Measurements from ENCODE around the gene PPOX.

Gene PPOX

DNA sequence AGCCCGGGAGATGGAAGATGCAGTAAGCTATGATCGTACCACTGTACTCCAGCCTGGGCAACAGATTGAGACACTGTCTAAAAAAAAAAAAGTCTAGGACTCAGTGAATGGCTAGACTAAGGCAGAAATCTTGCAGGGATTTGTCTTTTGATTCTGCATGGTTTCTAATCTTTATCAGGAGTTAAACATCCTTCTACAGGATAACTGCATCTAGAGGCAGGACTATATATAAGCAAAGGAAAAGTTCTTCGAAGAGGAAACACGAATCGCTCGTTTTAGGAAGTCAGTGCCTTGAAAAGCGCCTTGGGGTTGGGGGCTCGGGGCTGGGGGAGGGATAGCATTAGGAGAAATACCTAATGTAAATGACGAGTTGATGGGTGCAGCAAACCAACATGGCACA lies 13.1 kb upstream of the PPOX start:
- FAIRE-seq (no peak), DNase-seq (ENCODE audit: low spot score) (no peak)

DNA sequence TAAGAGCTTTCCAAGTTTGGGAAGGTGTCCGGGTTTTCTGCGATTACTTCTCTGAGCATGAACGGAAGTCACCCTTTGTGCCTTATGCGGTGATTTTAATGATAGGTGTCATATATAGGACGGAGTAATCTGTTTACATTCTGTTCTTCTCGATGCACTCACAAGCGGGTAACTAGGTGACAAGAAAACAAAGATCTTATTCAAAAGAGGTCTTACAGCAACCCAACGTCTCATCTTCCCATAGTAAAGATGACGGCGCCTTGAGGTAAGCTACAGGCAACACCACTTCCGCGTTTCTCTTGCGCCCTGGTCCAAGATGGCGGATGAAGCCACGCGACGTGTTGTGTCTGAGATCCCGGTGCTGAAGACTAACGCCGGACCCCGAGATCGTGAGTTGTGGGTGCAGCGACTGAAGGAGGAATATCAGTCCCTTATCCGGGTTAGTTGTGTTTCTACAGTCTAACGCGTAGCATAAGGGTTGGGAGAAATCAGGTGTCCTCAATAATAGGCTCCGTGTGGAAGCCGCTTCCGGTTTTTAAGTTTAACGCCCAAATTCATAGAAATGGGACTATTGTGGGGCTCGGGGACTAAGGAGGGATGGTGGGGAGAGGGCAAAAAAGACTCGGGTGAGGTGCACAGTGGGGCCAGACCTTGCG lies 12.4 kb upstream of the PPOX start, which contains the start of gene UFC1:
Gene UFC1 (plus strand): TSS at position 297 of the 656 bp plus-strand sequence. CDS start 20 bp downstream, at position 317.
- FAIRE-seq (no peak), DNase-seq (ENCODE audit: low spot score) (peak; percentile 82)

DNA sequence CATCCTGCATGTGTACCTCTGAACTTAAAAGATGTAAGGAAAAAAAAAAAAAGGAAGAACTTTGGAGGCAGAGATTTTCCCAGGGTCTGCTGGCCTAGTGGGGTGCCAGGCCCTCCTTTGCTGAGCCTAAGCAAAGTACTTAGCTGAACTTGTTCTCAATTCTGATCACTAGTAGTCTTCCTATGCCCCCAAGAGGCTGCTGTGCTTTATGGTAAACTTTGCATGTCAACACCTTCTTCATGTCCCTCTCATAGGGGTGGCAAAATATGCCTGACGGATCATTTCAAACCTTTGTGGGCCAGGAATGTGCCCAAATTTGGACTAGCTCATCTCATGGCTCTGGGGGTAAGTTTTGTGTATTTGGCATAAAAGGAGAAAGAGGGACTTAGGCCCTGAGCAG lies 8.4 kb upstream of the PPOX start:
- DNase-seq (ENCODE audit: low spot score) (no peak), FAIRE-seq (no peak)

DNA sequence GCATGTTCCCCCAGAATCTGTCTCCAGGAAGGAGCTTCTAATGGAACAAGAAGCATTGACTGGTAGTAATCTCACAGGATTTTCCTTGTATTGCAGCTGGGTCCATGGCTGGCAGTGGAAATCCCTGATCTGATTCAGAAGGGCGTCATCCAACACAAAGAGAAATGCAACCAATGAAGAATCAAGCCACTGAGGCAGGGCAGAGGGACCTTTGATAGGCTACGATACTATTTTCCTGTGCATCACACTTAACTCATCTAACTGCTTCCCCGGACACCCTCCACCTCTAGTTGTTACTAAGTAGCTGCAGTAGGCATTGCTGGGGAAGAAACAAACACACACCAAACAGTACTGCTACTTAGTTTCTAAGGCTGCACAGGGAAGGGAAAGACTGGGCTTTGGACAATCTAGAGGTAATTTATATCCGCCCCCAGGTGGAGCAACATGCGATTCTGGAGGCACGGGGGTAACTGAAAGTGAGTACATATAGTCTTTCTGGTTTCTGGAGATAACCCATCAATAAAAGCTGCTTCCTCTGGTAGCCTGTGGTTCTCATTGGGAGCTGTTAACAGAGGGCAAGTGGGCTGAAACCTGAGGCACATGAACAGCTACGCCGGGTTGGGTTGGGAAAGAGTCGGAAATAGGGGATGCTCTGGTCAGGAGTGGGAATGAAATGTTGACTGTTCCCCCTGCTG lies 7.8 kb upstream of the PPOX start:
- DNase-seq (ENCODE audit: low spot score) (no peak), FAIRE-seq (no peak)

DNA sequence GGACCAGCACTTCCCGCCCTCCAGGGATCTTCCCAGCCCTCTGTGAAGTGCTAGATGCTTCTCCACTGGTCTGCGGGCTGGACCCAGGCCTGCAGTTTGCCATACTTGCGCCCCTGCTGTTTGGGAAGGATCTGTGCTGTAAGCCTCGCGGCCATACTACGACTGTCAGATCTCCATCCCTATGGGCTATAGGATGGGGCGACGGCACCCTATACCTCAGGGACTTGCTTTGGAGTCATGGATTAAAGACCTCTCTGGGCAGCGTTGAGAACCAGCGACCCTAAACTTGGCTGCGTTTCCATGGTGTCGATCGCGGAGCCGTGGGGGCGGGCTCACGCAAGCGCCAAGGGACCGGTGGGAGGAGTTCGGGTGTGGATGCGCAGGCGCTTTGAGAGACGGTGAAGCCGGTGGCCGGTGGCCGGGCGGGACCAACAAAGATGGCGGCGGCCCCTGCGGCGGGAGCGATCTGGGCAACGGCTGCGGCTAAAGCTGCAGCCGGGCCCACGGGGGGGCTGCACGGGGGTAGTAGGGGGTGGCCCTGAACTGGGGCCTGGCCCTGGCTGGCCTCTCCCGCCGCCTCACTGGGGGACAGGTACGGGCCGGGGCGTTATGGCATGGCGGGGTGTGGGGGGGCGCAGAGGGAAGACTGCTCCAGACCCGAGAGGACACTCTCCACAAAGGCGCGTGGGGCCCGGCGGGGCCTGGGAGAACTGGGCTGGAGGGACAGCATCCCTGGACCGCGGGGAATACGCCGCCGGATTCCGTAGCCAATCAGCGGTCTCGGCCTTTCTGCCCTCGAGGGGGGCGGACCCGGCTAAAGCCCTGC lies 6.9 kb upstream of the PPOX start, which contains the start of gene USP21:
Gene USP21 (plus strand): TSS at position 414 of the 826 bp plus-strand sequence. CDS start 1,141 bp downstream, outside the sequence.
- FAIRE-seq, result no peak

DNA sequence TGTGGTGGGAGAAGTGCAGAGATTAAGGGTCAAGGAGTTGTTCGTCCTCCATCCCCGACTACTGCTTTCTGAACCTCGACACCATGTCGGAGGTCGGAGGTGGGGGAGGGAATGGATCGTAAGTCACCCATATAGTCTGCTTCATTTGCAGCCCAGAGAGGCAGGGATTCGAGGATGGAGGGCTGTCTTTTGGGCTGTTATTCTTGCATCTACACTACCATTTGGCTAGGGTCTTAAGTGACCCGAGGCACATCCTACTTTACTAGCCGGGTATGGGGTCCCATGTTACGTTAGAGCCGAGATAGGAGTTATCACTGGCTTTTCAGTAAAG lies 6.3 kb upstream of the PPOX start:
- no peak for FAIRE-seq
- DNase-seq (ENCODE audit: low spot score), result no peak

More for the DNA sequence above, 6.9 kb upstream of the PPOX start, which contains the start of gene USP21:
- DNase-seq (ENCODE audit: low spot score), result peak; percentile 96

DNA sequence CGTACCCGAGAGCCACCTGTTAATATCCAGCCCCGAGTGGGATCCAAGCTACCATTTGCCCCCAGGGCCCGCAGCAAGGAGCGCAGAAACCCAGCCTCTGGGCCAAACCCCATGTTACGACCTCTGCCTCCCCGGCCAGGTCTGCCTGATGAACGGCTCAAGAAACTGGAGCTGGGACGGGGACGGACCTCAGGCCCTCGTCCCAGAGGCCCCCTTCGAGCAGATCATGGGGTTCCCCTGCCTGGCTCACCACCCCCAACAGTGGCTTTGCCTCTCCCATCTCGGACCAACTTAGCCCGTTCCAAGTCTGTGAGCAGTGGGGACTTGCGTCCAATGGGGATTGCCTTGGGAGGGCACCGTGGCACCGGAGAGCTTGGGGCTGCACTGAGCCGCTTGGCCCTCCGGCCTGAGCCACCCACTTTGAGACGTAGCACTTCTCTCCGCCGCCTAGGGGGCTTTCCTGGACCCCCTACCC lies 5.5 kb upstream of the PPOX start:
- FAIRE-seq, result no peak
- DNase-seq (ENCODE audit: low spot score), result no peak

DNA sequence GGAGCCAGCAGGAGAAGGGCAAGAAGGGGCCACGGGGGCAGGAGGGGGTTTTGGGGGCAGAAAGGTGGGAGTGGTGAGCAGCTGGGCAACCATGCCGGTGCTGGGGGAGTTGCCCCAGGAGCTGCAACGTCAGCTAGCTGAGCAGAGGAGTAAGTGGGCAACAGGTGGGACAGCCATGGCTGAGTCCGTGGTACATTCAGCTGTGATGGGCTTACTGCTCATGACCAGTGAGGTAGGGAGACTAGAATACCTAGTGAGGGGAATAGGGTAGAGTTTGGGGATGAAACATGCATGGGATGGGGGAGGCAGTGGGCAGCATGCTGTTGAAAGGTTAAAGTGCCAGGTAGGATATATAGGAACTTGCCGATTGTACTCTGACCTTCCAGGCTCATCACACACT lies 4.6 kb upstream of the PPOX start:
- FAIRE-seq (no peak), DNase-seq (ENCODE audit: low spot score) (no peak)

DNA sequence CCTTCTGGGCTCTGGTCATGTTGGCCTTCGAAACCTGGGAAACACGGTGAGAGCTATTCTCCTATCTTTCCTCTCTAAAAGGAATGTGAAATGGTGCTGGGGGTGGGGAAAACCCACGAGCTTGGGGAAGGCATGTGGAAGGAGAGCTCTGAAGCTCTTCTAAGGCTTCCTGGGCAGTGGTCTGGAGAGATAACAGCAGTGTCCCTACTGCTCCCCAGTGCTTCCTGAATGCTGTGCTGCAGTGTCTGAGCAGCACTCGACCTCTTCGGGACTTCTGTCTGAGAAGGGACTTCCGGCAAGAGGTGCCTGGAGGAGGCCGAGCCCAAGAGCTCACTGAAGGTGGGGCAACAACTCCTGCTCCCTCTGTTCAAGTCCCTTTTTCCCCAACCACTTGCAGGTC lies 4.2 kb upstream of the PPOX start:
- DNase-seq (ENCODE audit: low spot score), result no peak
- no peak for FAIRE-seq

DNA sequence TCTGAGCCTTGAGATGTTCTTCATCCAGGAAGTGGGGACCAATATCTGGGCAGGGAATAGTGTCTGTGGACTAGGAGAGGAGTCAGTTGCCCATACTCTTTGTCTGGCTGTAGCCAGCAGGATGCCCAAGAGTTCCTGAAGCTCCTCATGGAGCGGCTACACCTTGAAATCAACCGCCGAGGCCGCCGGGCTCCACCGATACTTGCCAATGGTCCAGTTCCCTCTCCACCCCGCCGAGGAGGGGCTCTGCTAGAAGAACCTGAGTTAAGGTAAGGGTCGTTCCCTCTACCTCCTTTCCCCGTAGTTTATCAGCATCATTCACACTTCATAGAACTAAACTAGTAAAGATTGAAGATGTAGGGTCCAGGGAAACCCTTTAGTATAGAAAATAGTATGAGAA lies 3.4 kb upstream of the PPOX start:
- DNase-seq (ENCODE audit: low spot score), result no peak
- no peak for FAIRE-seq

DNA sequence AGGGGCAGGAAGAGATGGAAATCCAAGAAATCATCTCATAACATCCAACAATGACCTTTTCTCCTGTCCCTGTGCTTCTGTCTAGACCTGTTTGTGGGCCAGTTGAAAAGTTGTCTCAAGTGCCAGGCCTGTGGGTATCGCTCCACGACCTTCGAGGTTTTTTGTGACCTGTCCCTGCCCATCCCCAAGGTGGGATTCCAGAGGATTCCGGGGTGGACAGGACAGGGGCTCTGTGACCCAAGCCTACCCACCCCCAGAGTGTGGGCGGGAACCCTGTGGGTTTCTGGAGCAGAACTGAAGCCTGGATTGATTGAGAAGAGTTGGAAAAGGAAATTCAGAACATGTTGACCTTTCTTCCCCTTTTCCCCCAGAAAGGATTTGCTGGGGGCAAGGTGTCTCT lies 2.4 kb upstream of the PPOX start:
- FAIRE-seq, result no peak

DNA sequence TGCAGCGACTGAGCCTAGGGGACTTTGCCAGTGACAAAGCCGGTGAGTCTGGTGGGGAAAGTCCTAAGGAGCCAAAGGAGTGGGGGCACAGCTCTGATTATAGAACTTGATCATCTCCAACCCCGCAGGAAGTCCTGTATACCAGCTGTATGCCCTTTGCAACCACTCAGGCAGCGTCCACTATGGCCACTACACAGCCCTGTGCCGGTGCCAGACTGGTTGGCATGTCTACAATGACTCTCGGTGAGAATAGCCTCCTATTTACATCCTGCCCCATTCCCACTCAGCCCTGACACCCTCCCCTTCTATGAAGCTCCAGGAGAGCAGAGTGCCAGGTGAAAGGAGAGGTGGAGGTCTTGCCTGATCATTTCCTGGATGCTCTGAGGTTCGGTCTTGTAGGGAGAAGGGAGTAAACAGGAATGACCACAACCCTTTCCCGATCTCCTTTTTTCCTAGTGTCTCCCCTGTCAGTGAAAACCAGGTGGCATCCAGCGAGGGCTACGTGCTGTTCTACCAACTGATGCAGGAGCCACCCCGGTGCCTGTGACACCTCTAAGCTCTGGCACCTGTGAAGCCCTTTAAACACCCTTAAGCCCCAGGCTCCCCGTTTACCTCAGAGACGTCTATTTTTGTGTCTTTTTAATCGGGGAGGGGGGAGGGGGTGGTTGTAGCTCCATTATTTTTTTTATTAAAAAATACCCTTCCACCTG lies 1.2 kb upstream of the PPOX start:
- no peak for DNase-seq (ENCODE audit: low spot score)
- no peak for FAIRE-seq

More for the DNA sequence above, 2.4 kb upstream of the PPOX start:
- DNase-seq (ENCODE audit: low spot score), result no peak

DNA sequence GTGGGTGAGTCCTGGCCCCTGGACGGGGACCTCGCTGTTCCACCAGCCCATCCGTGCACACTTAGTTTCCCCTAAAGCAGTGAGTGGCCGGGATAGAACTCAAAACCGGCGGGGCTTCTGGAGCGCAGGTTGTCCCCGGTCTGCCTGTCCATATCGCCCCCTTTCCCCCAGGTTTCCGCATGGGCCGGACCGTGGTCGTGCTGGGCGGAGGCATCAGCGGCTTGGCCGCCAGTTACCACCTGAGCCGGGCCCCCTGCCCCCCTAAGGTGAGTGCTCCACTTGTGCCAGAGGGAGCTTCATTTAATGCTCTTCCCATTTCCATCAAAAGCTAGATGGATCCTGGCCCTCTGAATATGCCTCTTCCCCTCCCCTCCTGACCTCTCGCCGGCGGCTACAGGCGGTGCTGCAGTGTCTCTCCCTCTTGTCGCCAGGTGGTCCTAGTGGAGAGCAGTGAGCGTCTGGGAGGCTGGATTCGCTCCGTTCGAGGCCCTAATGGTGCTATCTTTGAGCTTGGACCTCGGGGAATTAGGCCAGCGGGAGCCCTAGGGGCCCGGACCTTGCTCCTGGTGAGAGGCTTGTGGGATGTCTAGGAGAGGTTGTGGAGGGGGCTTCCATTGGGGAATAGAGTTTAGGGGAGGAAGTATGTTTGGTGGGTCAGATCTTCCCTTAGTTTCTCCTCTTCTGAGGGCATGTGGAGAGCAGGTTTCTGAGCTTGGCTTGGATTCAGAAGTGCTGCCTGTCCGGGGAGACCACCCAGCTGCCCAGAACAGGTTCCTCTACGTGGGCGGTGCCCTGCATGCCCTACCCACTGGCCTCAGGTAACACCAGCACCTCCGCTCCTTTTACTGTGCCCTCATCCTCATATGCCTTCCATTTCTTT lies 683 bp downstream of the PPOX start:
- FAIRE-seq (no peak), DNase-seq (ENCODE audit: low spot score) (no peak)

DNA sequence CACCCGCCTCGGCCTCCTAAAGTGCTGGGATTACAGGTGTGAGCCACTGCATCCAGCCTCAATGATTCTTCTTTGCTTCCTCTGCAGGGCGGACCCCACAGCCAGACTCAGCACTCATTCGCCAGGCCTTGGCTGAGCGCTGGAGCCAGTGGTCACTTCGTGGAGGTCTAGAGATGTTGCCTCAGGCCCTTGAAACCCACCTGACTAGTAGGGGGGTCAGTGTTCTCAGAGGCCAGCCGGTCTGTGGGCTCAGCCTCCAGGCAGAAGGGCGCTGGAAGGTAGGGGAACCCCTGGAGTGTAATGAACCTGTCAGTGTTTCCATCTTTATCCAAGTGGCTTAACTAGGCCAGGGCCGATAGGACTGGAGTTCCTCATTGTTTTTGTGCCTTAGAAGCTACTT lies 2.7 kb downstream of the PPOX start:
- DNase-seq (ENCODE audit: low spot score) (no peak), FAIRE-seq (no peak)

DNA sequence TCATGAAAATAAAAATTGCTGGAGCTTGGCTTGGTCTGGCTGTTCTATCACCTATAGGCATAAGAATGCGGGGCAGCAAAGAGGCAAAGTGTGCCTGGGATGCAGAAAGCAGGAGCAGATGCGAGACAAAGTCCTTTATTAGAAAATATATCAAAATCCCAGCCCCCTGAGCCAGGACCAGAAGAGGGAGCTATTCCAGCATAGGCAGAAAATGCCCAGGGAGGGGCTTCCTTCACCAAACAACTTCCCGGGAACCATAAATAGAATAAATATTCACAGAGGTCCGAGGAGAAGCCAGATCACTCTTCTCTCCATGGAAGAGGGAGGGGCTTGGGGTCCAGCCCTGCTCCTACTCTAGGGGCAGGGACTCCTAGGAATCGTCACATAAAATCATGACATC lies 5.0 kb downstream of the PPOX start:
- FAIRE-seq (no peak), DNase-seq (ENCODE audit: low spot score) (no peak)

DNA sequence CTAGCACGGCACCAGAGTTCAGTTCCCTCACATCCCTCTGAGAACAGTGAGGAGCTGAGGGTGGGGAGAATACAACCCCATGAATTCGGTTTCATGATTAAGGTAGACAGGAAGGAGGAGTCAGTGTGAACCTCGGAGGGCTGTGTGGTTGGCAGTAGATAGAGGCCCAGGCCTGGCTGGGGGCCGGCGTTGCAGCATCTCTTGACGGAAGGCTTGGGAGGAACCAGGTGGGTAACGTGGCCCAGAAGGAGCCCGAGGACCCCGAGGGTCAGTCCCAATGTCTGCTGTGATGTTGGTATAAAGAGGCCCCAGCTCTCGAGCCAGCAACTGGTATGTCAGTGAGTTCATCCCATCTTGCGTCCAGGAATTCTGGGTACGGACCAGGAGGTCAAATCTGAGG lies 5.5 kb downstream of the PPOX start:
- DNase-seq (ENCODE audit: low spot score) (no peak), FAIRE-seq (no peak)

DNA sequence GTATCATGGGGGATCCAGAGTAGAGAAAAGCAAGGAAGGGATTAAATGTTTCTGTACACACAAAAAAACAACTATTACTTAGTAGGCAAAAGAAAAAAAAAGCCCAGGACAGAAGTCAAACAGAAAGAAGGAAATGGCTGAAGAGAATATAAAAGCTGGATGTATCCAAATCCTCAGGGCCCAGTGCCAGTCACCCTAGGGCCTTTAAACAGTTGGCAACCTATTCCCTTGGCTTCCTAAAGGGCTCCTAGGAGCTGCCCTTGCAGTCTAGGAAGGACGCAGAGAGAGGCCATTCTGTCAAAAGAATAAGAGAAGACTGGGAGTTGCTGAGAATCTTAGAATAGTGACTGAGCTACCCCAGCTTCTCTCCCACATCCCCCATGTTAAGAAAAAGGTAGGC lies 6.1 kb downstream of the PPOX start:
- FAIRE-seq (no peak), DNase-seq (ENCODE audit: low spot score) (no peak)

DNA sequence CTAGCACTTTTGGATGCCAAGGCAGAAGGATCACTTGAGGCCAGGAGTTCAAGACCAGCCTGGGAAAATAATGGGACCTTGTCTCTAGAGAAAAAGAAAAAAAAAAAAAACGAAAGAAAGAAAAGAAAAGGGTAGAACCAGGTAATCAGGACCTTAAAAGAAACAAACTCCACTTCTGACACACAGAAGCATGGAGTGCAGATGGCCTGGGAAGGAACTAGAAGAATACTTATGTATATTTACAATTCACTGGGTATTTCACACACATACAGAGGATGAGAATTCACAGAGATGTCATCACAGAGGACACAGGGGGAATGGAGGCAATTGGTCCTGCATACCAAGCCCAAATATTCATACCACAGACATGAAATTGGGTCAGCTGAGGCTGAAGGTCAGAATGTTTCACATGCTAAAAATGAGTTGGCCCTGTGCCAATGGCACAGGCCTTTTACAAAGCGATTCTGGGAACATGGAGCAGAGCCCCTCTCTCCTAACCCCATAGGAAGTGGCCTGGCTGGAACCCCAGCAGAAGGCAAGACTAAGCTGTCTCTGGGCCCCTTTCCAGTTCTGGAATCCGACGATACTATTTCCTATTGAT lies 6.7 kb downstream of the PPOX start:
- FAIRE-seq (no peak), DNase-seq (ENCODE audit: low spot score) (no peak)

DNA sequence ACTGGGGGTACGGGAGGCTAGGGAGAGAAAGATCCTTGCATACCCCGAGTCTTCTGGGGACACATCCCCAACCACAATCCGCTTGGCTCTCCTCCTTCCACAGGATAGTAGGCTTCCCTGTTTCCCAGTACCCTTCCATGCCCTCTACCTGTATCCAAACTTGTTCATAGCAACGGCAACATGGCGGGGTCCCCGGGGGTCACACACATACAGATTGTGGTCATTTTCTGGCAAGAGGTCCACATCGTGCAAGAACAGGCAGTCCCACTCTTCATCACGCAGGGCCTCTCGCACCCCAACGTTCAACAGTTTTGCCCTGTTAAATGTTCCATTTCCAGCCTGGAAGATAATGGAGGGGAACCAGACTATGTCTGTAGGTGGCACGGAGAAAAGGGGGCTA lies 7.5 kb downstream of the PPOX start:
- no peak for DNase-seq (ENCODE audit: low spot score)
- FAIRE-seq, result no peak

DNA sequence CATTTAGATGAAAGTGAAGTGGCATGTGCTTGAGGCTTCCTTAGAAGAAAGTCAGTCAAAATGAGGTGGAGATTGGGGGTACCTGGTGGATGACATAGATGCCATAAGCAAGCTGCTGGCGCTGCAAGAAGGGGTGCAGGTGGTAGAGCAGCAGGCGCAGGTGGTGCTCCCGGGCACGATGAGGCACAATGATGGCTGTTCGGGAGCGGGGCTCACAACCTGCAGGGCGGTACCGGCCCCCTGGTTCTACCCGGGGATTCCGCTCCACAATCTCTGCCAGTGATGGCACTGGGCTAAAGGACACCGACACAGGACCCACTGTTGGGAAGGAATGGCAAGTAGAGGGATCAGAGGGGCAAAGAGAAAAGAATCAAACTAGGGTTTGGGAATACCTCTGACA lies 8.7 kb downstream of the PPOX start:
- DNase-seq (ENCODE audit: low spot score) (no peak), FAIRE-seq (no peak)

Data from urothelium cell line (cell line).